ENCODE data around the gene DPEP3.

DPEP3 gene

DNA sequence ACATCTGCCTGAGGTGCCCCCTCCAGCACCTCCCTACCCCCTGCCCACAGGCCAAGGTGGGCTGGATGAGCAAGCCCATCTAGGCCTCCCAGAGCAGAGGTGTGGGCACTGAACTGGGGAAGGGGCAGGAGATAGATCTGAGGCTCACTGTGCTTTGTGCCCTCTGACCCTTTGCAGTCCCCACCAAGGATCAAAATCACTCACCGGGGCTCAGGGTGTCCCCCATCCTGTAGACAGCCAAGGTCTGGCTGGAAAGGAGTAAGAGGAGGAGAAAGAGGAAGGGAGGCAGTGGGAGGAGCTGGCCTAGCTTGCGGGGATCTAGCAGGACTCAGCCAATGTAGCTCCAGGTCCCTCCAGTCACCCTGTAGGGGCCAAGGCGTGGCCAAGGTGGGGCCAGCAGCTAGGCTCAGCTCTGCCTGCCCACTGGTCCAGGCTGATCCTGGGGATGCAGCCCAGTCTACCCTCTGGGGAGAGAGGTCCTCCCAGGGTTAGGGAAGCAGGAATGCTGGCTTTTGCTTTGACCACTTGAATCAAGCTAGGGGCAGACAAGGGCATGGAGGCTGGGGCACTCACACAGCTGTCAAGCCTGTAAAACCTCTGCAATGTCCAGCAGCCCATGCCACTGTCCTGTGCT, 13.6 kb downstream of the DPEP3 start:
- DNase-seq: no peak

DNA sequence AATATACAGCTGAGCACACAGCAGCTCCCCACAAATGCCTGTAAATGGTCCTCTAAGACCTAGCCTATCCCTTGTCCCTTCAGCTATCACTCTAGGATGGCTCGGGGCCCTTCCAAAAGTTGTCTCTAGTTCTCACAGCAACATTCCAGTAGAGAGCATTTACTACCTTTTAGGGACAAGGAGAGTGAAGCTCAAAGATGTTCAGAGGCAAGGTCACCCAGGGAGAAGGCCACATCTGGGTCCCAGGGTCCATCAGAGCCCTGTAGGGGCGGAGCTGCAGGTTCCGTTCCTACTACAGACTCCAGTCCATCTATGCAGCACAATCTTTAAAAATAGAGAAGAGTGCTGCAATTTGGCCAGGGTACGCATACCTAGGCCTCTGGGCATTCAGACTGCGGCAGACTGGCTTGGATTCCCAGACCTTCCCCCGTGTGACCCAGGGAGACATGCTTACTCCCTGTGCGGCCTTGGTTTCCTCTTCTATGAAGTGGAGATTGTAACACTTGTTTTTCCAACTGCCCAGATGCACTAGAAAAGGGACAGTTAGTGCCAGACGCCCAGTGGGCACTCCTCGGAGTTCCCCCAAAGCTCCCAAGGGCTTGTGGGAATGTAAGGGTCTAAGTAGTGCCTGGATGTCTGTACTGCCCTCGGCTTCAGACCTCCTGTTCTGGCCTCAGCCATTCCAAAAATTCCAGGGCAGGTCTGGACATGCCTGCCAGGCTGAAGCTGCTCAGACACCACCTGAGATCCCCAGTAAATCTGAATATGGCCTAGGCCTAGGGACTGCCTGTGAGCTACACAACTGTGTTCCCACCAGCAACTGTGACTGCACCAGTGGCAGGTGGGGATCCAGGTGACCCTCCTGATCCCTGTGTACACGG, 14.4 kb downstream of the DPEP3 start:
- no peak for DNase-seq

DNA sequence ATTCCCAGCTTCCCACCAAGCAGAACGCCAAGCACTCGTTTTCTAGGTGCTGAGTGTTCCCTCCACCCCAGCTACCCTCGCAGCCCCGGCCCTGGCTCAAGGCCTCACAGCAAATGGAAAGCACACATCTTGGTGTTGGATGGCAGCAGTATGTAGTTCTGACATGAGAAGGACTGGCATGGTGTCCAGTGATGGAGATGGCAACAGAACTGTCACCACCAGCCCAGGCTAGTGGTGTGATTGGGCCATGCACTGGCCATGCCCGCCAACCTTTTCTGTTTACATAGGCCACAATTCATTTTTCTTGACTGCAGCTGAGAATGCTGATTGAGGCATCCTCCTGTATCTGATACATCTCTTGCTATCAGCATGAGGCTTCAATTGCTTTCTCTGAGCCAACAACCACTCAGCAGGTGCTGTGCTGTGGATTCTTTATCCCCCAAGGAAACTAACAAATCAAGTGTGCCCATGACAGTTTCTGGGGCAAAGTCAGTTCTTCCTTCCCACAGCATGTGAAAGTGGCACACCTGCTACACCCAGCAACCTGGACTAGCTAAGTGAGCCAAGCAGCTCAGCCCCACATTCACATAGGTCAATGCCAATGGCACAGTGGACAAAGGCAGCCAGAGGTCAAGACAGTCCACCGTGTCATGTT, 15.7 kb downstream of the DPEP3 start:
- DNase-seq: no peak

DNA sequence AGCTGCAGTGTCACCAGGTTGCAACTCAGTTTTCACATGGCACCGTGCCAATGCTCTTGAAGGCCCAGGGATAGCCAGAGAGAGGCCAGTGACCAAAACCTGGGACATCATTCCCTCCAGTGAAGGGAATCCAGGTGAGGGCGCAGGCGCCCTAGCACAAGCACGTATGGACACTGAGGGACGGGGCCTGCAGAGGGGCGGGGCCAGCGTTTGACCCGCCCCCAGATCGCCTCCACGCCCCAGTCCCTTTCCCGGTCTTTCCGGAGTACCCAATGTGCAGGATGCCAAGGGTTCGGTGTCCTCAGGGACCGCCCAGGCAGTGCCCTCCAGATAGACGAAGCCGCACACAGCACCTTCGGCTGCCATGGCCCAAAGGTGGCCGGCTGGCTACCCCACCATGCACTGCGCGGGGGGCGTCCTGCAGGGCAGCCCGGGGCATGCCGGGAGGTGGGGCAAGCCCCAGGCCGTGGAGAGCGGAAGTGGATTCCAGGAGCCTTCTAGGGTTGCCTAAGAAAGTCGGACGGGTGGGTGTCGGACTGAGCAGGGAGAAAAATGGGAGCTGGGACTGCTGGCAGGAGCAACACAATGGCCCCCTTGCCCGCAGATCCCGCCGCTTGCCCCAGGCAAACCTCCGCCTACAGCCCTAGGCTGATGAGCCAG, 16.5 kb downstream of the DPEP3 start:
- DNase-seq: no peak

DNA sequence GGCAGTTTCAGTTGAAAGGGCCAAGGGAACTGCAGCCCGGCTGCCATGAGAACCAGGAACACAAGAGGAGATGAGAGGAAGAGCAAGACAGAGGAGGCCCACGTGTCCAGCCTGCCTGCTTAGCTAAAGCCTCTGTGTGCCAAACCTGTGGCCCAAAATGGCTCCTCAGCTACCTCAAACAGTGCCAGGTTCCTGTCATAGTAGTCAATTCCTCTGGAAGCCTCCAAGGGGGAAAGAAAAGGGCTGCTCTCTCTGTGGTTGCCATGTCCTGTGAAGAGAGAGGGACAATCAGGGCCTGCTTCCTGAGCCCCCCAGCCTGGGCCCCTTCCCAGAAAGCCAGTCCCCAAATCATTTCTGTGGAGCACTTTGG, 17.0 kb downstream of the DPEP3 start:
- no peak for DNase-seq

DNA sequence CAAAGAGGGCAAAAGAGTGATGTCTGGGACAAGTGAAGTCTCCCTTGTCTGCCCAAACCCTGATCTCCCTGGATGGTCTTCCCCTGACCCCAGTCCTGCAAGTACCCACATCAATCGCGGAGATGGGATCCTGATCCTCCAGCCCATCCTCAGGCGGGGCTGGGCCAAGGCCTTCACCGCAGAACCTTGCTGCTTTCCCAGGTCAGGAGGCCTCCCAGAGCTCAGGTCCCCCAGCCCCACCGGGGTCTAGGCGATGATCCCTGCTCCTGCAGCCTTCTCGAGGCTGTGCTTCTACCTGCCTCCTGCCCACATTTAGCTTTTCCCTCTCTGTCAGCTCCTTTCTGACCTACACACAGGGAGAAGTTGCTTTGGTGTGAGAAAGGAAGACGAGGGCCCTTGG, 18.2 kb downstream of the DPEP3 start:
- DNase-seq: no peak

DNA sequence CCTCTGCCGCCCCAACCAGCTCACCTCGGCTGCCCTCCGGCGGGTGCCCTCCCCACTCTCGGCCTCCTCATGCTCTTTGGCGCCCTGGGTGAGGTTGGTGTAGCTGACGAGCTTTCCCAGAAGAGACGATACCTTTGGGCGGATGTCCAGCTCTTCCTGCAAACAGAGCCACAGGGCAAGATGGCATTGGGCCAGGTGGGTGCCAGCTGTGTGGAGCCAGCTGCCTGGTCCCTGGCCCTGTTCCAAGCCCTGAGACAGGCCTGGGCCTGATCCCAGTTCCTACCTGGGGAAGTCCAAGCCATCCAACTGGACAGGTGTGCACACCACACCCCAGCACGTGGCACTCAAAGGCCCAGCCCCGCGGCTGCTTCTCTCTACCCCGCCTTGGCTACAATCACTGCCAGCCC, 18.7 kb downstream of the DPEP3 start:
- no peak for DNase-seq

DNA sequence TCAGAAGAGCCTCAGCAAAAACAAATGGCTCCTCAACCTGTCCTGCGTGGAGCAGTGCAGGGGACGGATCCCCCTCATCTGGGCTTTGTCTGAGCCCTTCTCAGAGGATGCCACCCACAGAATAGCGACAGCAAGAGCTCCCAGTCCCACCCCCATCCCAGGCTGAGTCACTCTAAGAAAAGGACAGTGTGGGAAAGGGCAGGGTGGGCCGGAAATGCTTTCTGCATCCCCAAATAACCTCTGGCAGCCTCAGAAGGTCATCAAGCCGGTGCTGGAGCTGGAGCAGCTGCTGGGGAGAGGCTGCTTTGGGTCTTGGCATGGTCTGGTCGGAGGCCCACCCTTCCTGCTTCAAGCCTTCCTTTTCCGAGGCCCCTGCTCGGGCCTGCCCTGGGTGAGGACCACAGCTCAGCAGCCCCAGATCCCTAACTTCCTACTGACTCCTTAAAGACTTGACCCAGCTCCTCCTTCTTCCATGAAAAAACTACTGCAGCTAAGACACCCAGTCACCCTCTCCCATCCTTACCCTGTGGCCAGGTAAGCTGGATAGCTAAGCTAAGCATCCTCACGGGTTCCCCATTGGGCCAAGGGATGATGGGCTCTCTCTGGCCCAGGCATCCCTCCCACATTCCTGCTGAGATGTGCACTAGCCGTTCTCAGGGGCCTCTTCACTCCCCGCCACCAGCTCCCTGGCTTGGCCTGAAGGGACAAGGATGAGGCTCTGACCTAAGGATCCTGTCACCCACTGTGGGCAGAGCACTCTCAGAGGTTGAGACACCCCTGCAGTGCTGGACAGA, 20.6 kb downstream of the DPEP3 start:
- DNase-seq: no peak

DNA sequence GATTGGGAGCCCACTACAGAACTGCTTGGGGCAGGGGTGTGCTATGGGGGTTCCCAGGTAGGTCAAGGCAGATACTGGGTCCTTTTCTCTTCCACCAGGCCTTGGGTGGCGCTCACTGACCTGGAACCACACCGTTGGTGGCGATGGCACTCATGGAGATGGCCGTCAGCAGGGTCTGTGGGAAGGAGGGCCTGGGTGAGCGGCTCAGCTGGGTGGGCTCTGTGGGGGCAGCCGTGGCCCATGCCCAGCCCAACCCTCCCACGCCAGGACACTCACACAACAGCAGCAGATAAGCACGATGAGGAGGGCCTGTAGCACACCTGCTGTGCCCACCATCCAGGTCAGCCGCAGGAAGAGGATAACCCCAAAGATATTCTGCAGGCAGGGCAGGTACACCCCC, 22.7 kb downstream of the DPEP3 start:
- no peak for DNase-seq

DNA sequence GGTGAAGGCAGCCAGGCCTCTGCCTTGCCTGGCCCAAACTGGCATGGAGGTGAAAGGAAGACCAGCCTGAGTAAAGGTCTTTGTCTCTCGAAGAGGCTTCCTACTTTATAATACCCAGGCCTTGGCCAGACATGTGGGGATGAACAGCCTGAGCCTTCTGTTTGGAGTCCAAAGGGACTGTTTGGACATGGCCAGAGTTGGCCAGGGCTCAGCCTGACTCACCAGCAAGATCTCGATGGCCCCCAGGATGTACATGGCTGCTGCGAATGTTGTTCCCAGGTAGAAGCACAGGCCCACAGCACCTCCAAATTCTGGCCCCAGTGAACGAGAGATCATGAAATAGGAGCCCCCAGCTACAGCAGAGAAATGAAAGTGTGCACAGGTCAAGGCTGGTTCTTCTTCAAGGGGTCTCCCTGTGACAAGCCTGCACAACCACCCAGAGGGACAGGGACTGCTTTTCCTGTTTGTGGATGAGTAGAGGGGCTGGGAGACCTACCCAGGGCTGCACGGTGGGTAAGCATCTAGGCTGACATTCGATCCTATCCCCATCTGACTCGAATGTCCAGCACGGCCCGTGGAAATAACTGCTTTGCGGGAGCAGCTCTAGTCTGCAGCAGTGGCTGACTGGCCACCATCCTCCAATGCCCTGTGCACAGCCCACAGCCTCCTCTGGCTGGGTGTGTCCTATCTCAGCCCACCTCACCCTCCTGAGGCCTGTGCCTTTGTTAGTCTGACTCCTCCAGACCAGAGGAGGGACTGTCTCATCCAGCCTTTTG, 25.7 kb downstream of the DPEP3 start:
- DNase-seq: no peak

DNA sequence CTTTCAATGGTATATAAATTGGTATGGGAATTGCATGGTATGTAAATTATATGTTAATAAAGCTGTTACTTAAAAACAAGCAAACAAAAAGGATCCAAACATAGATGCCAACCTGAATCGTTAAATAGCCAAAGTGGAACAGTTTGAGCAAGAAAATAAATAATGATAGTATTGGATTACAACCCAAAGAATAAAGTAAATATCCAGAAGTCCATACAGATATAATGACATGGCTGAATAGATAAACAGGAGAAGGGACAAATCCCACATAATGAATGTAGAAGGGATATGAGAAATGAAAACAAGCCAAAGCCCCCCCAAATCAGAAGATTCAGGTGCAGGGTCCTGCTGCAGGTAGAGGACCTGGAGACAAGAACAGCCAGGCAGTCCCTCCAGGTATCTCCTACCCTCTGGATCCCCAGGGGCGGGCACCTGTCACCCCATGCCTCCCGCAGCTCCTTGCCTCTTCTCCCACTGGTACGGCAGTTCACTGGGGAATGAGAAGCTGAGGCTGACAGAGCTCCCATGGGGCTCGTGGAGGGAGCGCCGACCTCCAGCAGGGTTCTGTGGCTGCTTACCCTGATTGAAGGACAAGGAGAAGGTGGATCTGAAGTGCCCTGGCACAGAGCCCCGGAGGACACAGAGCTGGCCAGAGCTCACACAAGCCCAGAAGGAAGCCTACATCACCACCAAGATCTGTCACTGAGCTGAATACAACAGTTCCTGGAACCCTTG, 26.5 kb downstream of the DPEP3 start:
- DNase-seq: no peak

DNA sequence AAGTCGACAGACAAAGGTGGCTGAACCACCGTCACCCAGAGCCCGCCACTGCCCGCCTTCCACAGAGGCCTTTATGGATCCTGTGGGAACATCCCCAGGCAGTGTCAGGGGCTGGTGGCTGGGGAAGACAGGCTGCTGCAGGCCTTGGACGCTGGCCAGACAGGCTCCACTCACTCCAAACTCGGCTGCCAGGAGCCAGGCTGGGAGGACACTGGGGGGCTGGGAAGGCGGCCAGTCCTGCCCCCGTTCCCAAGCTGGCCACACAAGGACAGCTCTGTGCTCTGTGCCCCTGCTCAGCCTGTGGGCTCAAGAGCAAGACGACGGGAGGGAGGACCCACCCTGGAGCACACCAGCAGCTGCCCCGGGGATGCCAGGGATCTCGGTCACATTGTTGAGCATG, 28.8 kb downstream of the DPEP3 start:
- no peak for DNase-seq

DNA sequence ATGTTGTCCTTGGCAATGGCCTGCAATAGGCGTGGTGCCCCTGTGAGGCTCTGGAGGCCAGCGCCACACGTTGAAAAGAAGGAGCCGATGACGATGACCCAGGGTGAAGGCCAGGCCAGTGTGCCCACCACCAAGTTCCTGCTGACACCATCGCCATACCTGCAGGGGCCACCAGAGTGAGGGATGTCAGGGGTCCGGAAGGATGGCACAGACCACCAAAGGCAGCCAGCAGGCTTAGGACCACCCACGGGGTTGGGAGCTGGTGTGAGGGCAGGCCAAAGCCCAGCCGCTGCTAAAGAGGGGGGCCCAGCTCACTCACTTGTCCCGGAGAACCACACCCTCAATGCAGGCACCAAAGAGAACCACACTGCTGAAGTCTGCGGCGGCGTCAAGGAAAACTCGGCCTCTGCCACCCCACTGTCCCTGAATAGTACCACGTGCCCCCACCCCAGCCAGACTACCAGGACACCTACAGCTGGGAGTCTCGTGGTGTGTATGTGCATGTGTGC, 29.9 kb downstream of the DPEP3 start:
- DNase-seq: no peak

DNA sequence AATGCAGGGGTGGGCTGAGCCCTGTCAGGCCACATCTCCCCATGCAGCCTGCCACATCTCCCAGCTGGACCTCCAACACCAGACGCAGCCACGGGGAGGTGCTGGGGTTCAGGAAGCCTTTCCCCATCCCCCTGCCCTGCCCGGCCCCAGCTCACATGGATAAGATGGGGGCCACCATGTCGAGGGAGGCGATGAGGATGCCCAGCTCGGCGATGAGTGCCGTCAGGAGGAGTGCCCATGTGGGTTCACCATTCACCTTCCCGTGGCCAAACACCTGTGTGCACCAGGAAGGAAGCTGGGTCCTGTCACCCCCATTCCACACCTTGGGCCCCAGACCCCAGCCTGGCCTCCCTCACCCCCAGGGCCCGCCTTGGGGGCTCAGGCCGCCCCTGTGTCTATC, 30.7 kb downstream of the DPEP3 start:
- DNase-seq: no peak

DNA sequence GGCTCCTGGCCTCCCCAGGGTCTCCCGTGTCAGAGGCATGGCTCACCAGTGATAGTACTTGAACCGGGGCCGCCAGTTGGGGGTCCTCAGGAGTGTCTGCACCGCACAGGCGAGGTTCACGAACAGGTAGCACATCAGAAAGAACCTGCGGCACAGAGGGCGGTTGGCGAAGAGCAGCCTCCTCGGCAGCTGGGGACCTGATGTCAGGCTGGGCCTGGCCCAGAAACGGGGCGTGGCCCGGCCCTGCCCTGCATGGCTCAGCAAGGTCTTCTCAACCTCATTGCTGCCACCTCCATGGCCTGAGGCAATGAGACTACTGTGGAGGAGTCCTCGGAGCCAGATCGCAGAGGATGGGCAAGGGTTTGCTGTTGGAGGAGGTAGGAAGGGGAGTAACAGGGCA, 32.3 kb downstream of the DPEP3 start:
- no peak for DNase-seq

DNA sequence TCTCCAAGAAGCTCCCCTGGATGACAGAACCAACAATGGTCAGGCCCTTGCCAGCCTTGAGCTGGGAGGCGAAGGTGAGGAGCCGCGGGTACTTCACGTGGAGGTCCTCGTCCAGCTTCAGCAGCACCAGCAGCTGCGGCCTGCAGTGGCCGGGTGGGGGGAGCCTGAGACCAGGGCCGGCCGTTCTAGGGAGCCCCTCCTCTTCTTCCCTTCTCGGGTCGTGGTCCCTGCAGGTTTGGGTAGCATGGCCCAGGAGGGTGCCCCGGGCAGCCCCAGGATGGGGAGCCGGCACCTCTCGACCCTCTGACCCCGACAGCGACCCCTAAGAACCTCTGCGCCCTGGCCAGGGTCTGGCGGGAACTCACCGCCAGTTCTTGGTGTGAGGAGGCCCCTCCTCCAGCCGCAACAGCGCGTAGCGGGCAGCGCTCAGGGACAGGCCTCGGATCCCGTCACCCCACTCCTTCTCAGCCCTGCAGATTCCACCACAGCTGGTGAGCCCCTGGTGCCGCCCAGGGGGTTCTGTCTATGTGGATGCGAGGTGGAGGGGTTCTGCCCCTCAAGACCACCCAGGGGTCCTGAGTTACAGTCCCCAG, 33.2 kb downstream of the DPEP3 start:
- no peak for DNase-seq

DNA sequence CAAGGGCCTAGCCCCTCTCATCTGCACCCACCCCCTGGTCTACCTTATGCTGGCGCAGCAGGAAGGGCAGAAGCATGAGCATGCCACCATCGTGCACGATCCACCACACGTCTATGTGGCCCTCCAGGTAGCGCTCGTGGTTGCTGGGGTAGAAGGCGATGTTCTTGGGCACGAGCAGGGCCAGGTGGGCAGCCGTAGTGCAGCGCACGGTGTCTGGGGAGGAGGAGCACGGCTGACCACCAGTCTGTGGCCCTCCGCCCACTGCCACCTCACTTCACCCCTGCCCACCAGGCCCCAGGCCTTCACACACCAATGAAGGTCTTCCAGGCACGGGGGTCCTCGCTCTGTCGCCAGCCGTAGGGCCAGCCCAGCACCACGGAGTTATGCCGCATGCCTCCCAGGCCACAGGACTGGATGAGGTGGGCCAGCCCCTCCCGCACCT, 34.1 kb downstream of the DPEP3 start:
- no peak for DNase-seq

DNA sequence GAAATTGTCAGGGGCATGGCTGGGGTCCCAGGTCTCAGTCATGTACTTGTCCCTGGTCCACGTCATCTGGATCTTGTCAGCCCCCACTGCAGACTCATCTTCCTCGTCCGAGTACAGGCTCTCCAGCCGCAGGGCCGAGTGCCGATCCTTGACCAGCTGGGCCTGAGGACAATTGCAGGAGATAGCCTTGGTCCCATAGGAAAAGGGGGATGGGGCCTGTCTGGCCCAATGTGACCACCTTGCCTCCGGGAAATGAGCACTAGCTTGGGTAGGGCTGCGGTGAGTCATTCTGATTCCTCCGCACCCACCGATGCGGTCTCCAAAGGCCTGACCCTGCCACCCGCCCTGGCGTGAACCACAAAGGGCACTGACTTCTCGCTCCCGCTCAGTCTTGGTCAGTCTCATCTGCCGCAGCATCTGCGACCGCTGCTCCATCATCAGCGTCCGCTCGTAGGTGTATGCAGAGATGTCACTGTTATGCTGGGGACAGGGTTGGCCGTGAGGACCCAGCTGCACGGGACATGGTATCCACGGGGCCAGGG, 34.8 kb downstream of the DPEP3 start:
- no peak for DNase-seq

DNA sequence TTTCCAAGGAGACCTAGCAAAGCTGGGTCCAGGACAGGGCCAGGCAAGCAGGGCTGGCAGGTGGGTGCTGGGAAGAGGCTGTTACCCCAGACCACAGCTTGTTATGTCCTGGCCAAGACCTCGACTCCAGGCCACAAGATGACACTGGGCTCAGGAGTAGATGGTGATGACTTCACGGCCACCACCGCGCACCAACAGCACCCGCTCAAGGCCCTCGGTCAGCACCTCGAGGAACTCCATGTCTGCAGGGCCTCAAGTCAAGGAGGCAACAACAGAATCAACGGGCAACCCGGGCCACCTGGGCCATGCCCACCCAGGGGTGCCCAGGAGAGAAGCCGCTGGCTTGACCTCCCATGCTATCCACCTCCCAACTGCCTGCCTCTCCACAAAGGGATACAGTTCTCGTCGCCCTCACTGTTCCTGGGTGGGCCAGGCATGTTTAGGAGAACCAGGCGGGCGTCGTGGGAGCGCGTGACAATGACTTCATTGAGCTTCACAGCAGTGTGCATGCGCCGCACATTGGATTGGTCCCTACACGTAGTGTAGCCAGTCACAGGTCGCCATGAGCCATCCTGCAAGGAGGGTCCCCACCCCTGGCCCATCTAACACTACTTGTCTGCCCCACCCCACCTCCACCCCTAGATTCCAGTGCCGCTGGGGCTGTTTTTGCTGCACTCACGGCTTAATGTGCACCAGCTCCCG, 35.5 kb downstream of the DPEP3 start:
- DNase-seq: no peak

Measured in activated CD4-positive, alpha-beta T cell treated with anti-CD3 and anti-CD28 coated beads for 48 hours (primary cell).